SK-N-MC (cell line): ENCODE measurements around the gene TOR1B.

Experiments used
- EZH2 ChIP-seq: fragments of 200-600 bp; sonication (generic); IDR thresholded peaks from one replicate; pipeline ENCODE4 v1.6.1; 2017; ENCODE audit warnings: antibody characterized with exemption
- FOXP2 ChIP-seq: optimal IDR thresholded peaks from 2 replicates; pipeline ENCODE3; 2011; ENCODE audit warnings: mild to moderate bottlenecking, moderate library complexity; ENCODE audit not compliant: insufficient read depth; ENCODE audit errors: extremely low read length, control extremely low read depth
- POLR2AphosphoS5 ChIP-seq: IDR thresholded peaks from 2 replicates; pipeline ENCODE4 v1.6.1; 2012; ENCODE audit warnings: mild to moderate bottlenecking, low read depth, low read length, borderline replicate concordance

GRCh38 chr9:129828051-129828450, 25.1 kb downstream of the TOR1B start:
- TF ChIP-seq EZH2: no peak
- TF ChIP-seq POLR2AphosphoS5: no peak
- TF ChIP-seq FOXP2: no peak
